Measurements from ENCODE around the gene LTA.

Gene LTA

DNA sequence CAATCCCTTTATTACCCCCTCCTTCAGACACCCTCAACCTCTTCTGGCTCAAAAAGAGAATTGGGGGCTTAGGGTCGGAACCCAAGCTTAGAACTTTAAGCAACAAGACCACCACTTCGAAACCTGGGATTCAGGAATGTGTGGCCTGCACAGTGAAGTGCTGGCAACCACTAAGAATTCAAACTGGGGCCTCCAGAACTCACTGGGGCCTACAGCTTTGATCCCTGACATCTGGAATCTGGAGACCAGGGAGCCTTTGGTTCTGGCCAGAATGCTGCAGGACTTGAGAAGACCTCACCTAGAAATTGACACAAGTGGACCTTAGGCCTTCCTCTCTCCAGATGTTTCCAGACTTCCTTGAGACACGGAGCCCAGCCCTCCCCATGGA, 5.5 kb downstream of the LTA start:
- DNase-seq (ENCODE audit: extremely low read depth, low read depth), result no peak
- no peak overlapping the region for H3K4me3 ChIP-seq (replicated peaks; ENCODE audit: low read depth, low read length)
- TF ChIP-seq, protein P1, sequence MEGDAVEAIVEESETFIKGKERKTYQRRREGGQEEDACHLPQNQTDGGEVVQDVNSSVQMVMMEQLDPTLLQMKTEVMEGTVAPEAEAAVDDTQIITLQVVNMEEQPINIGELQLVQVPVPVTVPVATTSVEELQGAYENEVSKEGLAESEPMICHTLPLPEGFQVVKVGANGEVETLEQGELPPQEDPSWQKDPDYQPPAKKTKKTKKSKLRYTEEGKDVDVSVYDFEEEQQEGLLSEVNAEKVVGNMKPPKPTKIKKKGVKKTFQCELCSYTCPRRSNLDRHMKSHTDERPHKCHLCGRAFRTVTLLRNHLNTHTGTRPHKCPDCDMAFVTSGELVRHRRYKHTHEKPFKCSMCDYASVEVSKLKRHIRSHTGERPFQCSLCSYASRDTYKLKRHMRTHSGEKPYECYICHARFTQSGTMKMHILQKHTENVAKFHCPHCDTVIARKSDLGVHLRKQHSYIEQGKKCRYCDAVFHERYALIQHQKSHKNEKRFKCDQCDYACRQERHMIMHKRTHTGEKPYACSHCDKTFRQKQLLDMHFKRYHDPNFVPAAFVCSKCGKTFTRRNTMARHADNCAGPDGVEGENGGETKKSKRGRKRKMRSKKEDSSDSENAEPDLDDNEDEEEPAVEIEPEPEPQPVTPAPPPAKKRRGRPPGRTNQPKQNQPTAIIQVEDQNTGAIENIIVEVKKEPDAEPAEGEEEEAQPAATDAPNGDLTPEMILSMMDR (IDR thresholded peaks at IDR 0.05; ENCODE audit: low read depth, low read length, missing control alignments), result no peak

DNA sequence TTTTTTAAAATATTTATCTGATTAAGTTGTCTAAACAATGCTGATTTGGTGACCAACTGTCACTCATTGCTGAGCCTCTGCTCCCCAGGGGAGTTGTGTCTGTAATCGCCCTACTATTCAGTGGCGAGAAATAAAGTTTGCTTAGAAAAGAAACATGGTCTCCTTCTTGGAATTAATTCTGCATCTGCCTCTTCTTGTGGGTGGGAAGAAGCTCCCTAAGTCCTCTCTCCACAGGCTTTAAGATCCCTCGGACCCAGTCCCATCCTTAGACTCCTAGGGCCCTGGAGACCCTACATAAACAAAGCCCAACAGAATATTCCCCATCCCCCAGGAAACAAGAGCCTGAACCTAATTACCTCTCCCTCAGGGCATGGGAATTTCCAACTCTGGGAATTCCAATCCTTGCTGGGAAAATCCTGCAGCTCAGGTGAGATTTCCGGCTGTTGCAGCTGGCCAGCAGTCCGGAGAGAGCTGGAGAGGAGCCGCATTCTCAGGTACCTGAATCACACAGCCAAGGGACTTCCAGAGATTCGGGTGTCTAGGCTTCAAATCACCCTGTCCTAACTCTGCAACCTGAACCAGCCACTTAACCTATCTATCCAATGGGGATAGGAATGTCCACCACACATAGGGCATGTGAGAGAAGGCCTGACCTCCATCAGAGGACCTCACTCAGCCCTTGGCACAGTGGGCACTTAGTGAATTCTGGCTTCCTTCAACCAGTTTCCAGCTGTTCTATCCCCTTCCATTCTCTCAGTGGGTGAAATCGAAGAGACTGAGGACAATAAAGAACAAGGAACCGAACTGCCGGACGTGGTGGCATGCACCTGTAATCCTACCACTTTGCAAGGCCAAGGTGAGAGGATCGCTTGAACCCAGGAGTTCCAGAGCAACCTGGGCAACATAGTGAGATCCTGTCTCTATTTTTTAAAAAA, 6.4 kb downstream of the LTA start:
- no peak for DNase-seq (ENCODE audit: extremely low read depth, low read depth)
- TF ChIP-seq, protein P1 (IDR thresholded peaks at IDR 0.05; ENCODE audit: low read depth, low read length, missing control alignments), result no peak
- no peak overlapping the region for H3K4me3 ChIP-seq (replicated peaks; ENCODE audit: low read depth, low read length)

DNA sequence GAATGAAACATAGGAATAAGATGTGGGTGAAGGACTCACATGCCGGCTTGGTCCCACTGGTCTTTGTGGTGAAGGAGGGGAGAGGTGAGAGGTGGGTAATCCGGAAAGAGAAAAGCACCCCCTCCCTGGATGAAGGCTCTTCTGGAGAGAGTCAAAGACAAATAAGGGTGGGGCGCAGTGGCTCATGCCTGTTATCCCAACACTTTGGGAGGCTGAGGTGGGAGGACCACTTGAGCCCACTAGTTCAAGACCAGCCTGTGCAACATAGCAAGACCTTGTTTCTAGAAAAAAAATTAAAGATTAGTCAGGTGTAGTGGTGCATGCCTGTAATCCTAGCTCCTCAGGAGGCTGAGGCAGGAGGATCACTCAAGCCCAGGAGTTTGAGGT, 7.0 kb downstream of the LTA start:
- no peak for DNase-seq (ENCODE audit: extremely low read depth, low read depth)
- TF ChIP-seq, protein P1 (IDR thresholded peaks at IDR 0.05; ENCODE audit: low read depth, low read length, missing control alignments), result no peak
- no peak overlapping the region for H3K4me3 ChIP-seq (replicated peaks; ENCODE audit: low read depth, low read length)

DNA sequence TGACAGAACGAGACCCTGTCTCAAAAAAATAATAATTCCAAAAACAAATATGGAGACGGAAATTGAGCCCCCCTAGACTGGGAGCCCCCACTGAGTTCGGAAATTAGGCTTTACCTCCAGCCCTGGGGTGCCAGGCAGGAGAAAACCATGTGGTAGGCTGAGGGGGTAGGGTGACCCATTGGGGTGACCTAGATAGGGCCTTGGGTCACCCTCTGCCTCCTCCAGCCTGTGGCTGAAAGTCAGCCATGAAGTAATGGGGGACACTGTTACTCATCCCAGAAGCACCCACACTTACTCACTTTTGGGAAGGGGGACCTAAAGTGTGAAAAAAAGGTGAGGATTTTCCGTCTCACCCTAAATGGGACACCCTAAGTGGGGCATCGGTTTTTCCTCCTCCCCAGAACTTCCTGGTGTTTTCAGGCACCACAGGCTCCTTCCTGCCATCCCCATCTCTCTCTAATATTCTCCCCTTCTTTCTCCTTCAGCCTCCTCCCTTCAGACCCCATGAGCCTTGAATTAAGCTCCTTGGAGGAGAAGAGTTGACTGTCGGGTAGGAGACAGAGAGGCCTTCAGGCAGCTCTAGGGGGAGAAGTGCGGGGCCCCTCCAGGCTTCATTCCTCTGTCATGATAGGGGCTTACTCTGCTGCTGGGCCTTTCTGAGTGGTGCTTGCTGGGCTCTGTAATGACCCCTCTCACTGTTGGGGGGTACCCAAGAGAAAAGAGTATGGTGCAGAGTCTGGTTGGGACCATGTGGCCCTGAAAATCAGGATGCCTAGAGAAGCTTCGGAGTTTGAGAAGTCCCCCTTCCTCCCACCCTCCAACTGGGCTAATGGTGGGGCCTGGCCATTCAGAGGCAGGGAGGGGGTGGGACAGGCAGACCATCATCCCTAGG, 7.7 kb downstream of the LTA start:
- H3K4me3 ChIP-seq (replicated peaks; ENCODE audit: low read depth, low read length), result no peak overlapping the region
- TF ChIP-seq, protein P1 (IDR thresholded peaks at IDR 0.05; ENCODE audit: low read depth, low read length, missing control alignments), result no peak
- DNase-seq (ENCODE audit: extremely low read depth, low read depth), result no peak

DNA sequence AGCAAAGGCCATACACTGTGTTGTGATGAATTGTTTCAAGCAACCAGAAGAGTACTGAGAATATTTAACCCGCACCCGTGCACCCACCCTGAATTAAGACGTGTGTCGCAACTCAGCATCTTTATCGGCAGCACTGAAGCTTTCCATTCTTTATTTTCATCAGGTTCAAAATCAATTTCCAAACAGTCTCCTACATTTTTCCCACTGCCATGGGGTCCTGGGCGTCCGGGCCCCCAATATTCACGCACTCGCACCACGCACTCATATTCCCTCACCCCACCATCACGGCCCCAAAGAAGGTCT, 8.3 kb downstream of the LTA start:
- TF ChIP-seq, protein P1 (IDR thresholded peaks at IDR 0.05; ENCODE audit: low read depth, low read length, missing control alignments), result no peak
- H3K4me3 ChIP-seq (replicated peaks; ENCODE audit: low read depth, low read length), result peak overlapping the region; percentile 64
- no peak for DNase-seq (ENCODE audit: extremely low read depth, low read depth)

DNA sequence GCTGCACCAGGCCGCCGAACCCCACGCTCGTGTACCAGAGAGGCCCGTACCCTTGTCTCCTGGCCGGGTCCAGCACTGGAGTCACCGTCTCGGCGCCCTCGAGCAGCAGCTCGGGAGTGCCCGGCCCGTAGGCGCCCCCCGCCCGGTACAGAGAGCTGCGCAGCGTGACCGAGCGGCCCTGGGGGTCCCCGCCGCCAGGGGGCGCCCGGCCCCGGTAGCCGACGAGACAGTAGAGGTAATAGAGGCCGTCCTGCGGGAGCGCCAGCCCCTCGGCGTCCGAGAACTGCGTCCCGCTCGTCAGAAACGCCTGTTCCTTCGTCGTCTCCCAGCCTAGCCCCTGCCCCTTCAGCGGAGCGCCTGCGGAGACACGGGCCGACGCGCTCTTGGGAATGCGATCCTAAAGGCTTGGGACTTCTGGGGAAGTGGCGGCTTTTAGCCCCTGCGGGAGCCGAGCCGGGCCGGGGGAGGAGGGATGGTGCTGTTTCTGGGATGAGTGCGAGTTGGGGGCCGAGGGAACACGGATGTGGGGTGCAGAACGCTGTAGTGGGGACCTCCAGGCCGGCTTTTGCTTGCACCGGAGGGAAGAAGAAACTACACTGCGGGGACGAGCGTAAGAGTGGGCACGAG, 8.8 kb downstream of the LTA start:
- DNase-seq (ENCODE audit: extremely low read depth, low read depth), result peak; percentile 30
- H3K4me3 ChIP-seq (replicated peaks; ENCODE audit: low read depth, low read length), result peak overlapping the region; percentile 64

More for the DNA sequence above, 8.8 kb downstream of the LTA start:
- TF ChIP-seq, protein P1 (IDR thresholded peaks at IDR 0.05; ENCODE audit: low read depth, low read length, missing control alignments), result peak; percentile 96
